Vagina (tissue), 2 donors: ENCODE data around the gene PHKA1.

Source experiments
- POLR2A ChIP-seq, 2 donors: fragments of 450-650 bp; IDR thresholded peaks; one replicate each; pipeline ENCODE4 v1.6.1; 2017; ENCODE audit warnings: antibody characterized with exemption in 2 of 2, mild to moderate bottlenecking in 2 of 2, moderate library complexity in 2 of 2
- TF ChIP-seq, protein P1 (sequence below), 3 experiments: fragments of 450-650 bp in 2 of 3; fragments of 200-600 bp in 1 of 3; sonication (generic) in 1 of 3; IDR thresholded peaks; one replicate each; pipeline ENCODE4 v1.5.1; 2017 to 2019; ENCODE audit warnings: antibody characterized with exemption in 3 of 3, mild to moderate bottlenecking in 2 of 3, moderate library complexity in 2 of 3

DNA sequence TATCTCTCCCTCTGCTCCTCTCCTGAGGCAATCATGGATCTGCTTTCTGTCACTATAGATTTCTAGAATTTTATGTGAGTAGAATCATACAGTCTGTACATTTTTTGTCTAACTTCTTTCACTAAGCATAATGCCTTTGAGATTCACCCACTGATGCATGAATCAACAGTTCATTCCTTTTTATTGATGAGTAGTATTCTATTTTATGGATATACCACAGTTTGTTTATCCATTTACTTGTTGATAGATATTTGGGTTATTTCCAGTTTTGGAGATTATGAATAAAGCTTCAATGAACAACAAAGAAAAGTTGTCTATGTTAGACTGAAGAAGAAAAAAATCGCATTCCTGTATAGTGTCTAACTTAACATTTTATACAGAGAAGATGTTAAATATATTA lies 30.5 kb downstream of the PHKA1 start:
- no peak for TF ChIP-seq POLR2A (IDR thresholded peaks at IDR 0.05)
- TF ChIP-seq, protein P1, sequence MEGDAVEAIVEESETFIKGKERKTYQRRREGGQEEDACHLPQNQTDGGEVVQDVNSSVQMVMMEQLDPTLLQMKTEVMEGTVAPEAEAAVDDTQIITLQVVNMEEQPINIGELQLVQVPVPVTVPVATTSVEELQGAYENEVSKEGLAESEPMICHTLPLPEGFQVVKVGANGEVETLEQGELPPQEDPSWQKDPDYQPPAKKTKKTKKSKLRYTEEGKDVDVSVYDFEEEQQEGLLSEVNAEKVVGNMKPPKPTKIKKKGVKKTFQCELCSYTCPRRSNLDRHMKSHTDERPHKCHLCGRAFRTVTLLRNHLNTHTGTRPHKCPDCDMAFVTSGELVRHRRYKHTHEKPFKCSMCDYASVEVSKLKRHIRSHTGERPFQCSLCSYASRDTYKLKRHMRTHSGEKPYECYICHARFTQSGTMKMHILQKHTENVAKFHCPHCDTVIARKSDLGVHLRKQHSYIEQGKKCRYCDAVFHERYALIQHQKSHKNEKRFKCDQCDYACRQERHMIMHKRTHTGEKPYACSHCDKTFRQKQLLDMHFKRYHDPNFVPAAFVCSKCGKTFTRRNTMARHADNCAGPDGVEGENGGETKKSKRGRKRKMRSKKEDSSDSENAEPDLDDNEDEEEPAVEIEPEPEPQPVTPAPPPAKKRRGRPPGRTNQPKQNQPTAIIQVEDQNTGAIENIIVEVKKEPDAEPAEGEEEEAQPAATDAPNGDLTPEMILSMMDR (IDR thresholded peaks at IDR 0.05) = no peak
